ENCODE data around the gene DNAJC1. TPM values are rescaled to one million over a fixed set of nuclear protein-coding genes. Genes with fewer than 3 reads are reported as not detected.

The DNAJC1 gene
- total RNA-seq, 1 donor from 2014 or later, result 66.8 TPM

DNA sequence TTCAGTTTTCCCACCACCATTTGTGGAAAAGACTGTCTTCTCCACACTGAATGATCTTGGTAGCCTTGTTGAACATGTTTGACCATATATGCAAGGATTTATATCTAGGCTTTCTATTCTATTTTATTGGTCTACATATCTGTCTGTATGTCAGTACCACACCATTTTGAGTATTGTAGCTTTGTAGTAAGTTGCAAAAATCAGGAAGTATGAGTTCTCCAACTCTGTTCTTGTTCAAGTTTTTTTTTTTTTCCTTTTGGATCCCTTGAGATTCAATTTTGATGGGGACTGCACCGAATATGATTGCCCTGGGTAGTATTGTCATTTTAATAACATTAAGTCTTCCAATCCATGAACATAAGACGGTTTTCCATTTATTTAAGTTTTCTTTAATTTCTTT is 176.8 kb downstream of the DNAJC1 start:
- H3K4me3 ChIP-seq (ENCODE audit: insufficient read depth, low read depth, low read length), result no peak overlapping the region
- H3K27ac ChIP-seq (ENCODE audit: low read depth, low read length), result no peak overlapping the region
- no peaks in the 10 kb centered on the region for H3K36me3 ChIP-seq (ENCODE audit: insufficient read depth, low read length)
- DNase-seq (ENCODE audit: low read depth) (no peak), FAIRE-seq (no peak)
- TF ChIP-seq, protein P1, sequence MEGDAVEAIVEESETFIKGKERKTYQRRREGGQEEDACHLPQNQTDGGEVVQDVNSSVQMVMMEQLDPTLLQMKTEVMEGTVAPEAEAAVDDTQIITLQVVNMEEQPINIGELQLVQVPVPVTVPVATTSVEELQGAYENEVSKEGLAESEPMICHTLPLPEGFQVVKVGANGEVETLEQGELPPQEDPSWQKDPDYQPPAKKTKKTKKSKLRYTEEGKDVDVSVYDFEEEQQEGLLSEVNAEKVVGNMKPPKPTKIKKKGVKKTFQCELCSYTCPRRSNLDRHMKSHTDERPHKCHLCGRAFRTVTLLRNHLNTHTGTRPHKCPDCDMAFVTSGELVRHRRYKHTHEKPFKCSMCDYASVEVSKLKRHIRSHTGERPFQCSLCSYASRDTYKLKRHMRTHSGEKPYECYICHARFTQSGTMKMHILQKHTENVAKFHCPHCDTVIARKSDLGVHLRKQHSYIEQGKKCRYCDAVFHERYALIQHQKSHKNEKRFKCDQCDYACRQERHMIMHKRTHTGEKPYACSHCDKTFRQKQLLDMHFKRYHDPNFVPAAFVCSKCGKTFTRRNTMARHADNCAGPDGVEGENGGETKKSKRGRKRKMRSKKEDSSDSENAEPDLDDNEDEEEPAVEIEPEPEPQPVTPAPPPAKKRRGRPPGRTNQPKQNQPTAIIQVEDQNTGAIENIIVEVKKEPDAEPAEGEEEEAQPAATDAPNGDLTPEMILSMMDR (IDR thresholded peaks at IDR 0.05; ENCODE audit: insufficient read depth, low read depth, low read length), result no peak
- TF ChIP-seq EZH2 (IDR thresholded peaks at IDR 0.05; ENCODE audit: insufficient read depth, low read length), result no peak
- H3K27me3 Mint-ChIP-seq (ENCODE audit: low read depth, unreplicated experiment), result no peaks in the 10 kb centered on the region
- no peaks in the 10 kb centered on the region for H3K4me1 Mint-ChIP-seq (ENCODE audit: low read depth, unreplicated experiment)
- peaks cover 56% of the 10 kb centered on the region for H3K9me3 Mint-ChIP-seq (ENCODE audit: unreplicated experiment)
- no peaks in the 10 kb centered on the region for H3K79me2 ChIP-seq (ENCODE audit: insufficient read depth, low read length)
- H4K20me1 ChIP-seq (ENCODE audit: insufficient read depth, low read length), result no peaks in the 10 kb centered on the region
- H3K4me1 ChIP-seq (ENCODE audit: insufficient read depth, low read length), result no peaks in the 10 kb centered on the region
- peaks cover 4% of the 10 kb centered on the region for H3K9me3 ChIP-seq (ENCODE audit: insufficient read depth, low read depth, low read length)
- no peak overlapping the region for H3K4me2 ChIP-seq (ENCODE audit: low read length)
- no peak overlapping the region for H3K27ac Mint-ChIP-seq (ENCODE audit: unreplicated experiment)
- H3K9ac ChIP-seq (ENCODE audit: low read length), result no peak overlapping the region
- H3K4me3 Mint-ChIP-seq (ENCODE audit: unreplicated experiment), result no peak overlapping the region
- peaks cover 56% of the 10 kb centered on the region for H3K36me3 Mint-ChIP-seq (ENCODE audit: low read depth, unreplicated experiment)
- H3K27me3 ChIP-seq (ENCODE audit: insufficient read depth, low read length), result no peaks in the 10 kb centered on the region
- H2AFZ ChIP-seq (ENCODE audit: low read depth, low read length), result no peak overlapping the region

DNA sequence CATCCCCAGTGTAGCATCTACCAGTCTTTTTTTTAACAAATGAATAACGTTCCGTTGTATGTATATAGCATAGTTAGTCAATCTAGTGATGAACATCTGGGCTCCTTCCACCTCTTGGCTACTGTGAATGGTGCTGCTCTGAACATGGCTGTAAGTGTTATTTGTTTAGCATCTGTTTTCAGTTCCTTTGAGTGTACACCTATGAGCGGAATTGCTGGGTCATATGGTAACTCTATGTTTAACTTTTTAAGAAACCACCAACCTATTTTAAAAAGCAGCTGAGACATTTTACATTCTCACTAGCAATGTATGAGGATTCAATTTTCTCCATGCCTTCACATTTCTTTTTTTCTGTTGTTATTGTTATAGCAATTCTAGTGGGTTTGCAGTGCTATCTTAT is 178.2 kb downstream of the DNAJC1 start:
- Histone ChIP-seq H3K4me3 (ENCODE audit: insufficient read depth, low read depth, low read length) (no peak overlapping the region), H3K27ac (ENCODE audit: low read depth, low read length) (no peak overlapping the region), H2AFZ (ENCODE audit: low read depth, low read length) (no peak overlapping the region), H3K27me3 (ENCODE audit: insufficient read depth, low read length) (no peaks in the 10 kb centered on the region), H3K79me2 (ENCODE audit: insufficient read depth, low read length) (no peaks in the 10 kb centered on the region), H3K9me3 (ENCODE audit: insufficient read depth, low read depth, low read length) (peaks cover 4% of the 10 kb centered on the region), H3K4me1 (ENCODE audit: insufficient read depth, low read length) (no peaks in the 10 kb centered on the region), H3K4me2 (ENCODE audit: low read length) (no peak overlapping the region), H3K36me3 (ENCODE audit: insufficient read depth, low read length) (no peaks in the 10 kb centered on the region), H3K9ac (ENCODE audit: low read length) (no peak overlapping the region), H4K20me1 (ENCODE audit: insufficient read depth, low read length) (no peaks in the 10 kb centered on the region)
- peaks cover 48% of the 10 kb centered on the region for H3K9me3 Mint-ChIP-seq (ENCODE audit: unreplicated experiment)
- no peak overlapping the region for H3K27ac Mint-ChIP-seq (ENCODE audit: unreplicated experiment)
- peaks cover 48% of the 10 kb centered on the region for H3K36me3 Mint-ChIP-seq (ENCODE audit: low read depth, unreplicated experiment)
- DNase-seq (ENCODE audit: low read depth) (no peak), FAIRE-seq (no peak)
- no peaks in the 10 kb centered on the region for H3K4me1 Mint-ChIP-seq (ENCODE audit: low read depth, unreplicated experiment)
- no peaks in the 10 kb centered on the region for H3K27me3 Mint-ChIP-seq (ENCODE audit: low read depth, unreplicated experiment)
- TF ChIP-seq, protein P1 (IDR thresholded peaks at IDR 0.05; ENCODE audit: insufficient read depth, low read depth, low read length), result no peak
- TF ChIP-seq EZH2 (IDR thresholded peaks at IDR 0.05; ENCODE audit: insufficient read depth, low read length), result no peak
- H3K4me3 Mint-ChIP-seq (ENCODE audit: unreplicated experiment), result no peak overlapping the region

DNA sequence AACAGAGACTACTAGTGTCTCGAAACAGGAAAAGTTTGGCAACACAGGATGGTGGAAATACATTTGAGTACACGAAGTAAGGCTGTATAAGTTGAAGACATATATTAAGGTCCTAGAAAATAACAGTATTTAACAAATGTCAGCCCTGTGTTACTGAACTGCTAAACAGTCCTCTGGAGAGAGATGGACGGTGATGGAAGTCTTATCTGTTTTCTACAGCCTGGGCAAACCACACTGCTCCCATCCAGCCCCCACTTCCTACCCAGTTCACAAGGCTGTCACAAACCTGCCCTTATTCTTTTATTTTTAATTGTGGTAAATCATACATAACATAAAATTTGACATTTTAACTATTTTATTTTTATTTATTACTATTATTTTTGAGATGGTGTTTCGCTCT is 179.1 kb downstream of the DNAJC1 start:
- Histone ChIP-seq H3K27ac (ENCODE audit: low read depth, low read length) (no peak overlapping the region), H3K9me3 (ENCODE audit: insufficient read depth, low read depth, low read length) (peaks cover 4% of the 10 kb centered on the region), H3K79me2 (ENCODE audit: insufficient read depth, low read length) (no peaks in the 10 kb centered on the region), H4K20me1 (ENCODE audit: insufficient read depth, low read length) (no peaks in the 10 kb centered on the region), H3K4me2 (ENCODE audit: low read length) (no peak overlapping the region), H3K36me3 (ENCODE audit: insufficient read depth, low read length) (no peaks in the 10 kb centered on the region), H3K27me3 (ENCODE audit: insufficient read depth, low read length) (no peaks in the 10 kb centered on the region), H3K4me3 (ENCODE audit: insufficient read depth, low read depth, low read length) (no peak overlapping the region), H3K4me1 (ENCODE audit: insufficient read depth, low read length) (no peaks in the 10 kb centered on the region), H2AFZ (ENCODE audit: low read depth, low read length) (no peak overlapping the region), H3K9ac (ENCODE audit: low read length) (no peak overlapping the region)
- H3K4me1 Mint-ChIP-seq (ENCODE audit: low read depth, unreplicated experiment), result no peaks in the 10 kb centered on the region
- H3K36me3 Mint-ChIP-seq (ENCODE audit: low read depth, unreplicated experiment), result peaks cover 42% of the 10 kb centered on the region
- H3K27me3 Mint-ChIP-seq (ENCODE audit: low read depth, unreplicated experiment), result no peaks in the 10 kb centered on the region
- no peak for FAIRE-seq
- DNase-seq (ENCODE audit: low read depth), result no peak
- TF ChIP-seq, protein P1 (IDR thresholded peaks at IDR 0.05; ENCODE audit: insufficient read depth, low read depth, low read length), result no peak
- H3K27ac Mint-ChIP-seq (ENCODE audit: unreplicated experiment), result no peak overlapping the region
- peaks cover 41% of the 10 kb centered on the region for H3K9me3 Mint-ChIP-seq (ENCODE audit: unreplicated experiment)
- H3K4me3 Mint-ChIP-seq (ENCODE audit: unreplicated experiment), result no peak overlapping the region

Data from astrocyte (in vitro differentiated cells and primary cell).